ENCODE data around the gene SPOP.

Gene SPOP

DNA sequence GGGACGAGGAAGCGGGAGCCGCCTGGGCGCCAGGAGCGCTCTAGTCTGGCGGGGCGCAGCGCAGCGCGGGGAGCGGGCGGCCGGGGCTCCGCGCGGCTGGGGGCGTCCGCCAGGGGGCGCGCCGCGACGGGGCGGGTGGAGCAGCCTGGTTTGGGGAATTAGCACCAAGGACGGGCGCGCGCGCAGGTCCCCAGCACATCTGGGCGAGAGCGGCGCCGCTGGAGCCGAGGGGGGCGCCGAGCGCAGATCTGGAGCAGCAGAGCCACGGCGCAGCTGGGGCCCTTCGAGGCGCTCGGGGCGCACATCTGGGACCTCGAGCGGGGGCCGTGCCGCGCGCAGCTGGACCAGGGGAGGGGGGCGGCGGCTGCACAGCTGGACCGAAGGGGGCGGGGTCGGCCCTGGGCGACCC lies 102.2 kb downstream of the SPOP start, which contains the start of gene NXPH3:
Gene NXPH3 (plus strand): TSS at position 193 of the 409 bp plus-strand sequence. CDS start 349 bp downstream, outside the sequence.
- TF ChIP-seq FOXP2 (optimal IDR thresholded peaks at IDR 0.05; ENCODE audit: borderline replicate concordance, extremely low read depth, extremely low read length, insufficient read depth) (peak; percentile 8), SIN3A (IDR thresholded peaks at IDR 0.05; ENCODE audit: borderline replicate concordance, insufficient read depth, low read length) (no peak), TAF1 (IDR thresholded peaks at IDR 0.05; ENCODE audit: borderline replicate concordance, insufficient read depth, low read length) (no peak)

DNA sequence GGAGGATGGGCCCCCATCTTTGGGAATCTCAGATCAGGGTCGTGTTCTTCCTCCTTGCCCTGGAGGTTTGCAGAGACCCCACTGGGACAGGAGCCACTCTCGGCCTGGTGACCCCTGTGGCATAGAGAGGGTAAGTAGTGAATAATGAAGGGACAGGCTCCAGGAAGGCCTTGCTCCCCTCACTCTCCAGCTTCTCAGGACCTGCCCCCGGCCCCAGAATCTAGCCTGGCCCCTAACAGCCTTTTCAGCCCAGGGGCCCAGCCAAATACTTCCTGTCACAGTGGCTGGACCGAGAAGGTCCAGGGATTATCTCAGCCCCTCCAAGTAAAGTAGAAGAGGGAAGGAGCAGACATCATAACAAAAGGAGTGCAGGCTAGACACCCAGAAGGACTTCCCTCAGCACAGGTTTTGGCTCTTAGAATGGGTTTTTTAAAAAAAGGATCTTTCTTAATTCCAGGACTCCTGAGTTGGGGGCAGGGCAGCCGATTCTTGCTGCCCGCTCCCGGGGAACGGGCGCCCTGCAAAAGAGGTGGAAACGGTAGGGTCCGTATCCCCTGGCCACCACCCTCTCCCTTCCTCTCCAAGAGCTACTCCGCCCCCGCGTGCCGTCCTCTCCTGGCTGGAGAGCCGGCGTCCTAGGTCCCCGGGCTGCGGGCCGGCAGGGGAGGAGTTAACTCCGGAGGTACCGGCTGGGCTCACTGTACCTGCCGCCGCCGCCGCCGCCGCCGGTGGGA lies 102.8 kb downstream of the SPOP start:
- TF ChIP-seq TAF1 (IDR thresholded peaks at IDR 0.05; ENCODE audit: borderline replicate concordance, insufficient read depth, low read length), result no peak
- no peak for TF ChIP-seq REST (IDR thresholded peaks at IDR 0.05; ENCODE audit: insufficient read depth in 1 of 2, low read depth in 2 of 2, low read length in 2 of 2)
- TF ChIP-seq SIN3A (IDR thresholded peaks at IDR 0.05; ENCODE audit: borderline replicate concordance, insufficient read depth, low read length), result no peak
- no peak for TF ChIP-seq FOXP2 (optimal IDR thresholded peaks at IDR 0.05; ENCODE audit: borderline replicate concordance, extremely low read depth, extremely low read length, insufficient read depth)
- no peak for TF ChIP-seq POLR2AphosphoS5 (IDR thresholded peaks at IDR 0.05; ENCODE audit: low read depth, low read length)

DNA sequence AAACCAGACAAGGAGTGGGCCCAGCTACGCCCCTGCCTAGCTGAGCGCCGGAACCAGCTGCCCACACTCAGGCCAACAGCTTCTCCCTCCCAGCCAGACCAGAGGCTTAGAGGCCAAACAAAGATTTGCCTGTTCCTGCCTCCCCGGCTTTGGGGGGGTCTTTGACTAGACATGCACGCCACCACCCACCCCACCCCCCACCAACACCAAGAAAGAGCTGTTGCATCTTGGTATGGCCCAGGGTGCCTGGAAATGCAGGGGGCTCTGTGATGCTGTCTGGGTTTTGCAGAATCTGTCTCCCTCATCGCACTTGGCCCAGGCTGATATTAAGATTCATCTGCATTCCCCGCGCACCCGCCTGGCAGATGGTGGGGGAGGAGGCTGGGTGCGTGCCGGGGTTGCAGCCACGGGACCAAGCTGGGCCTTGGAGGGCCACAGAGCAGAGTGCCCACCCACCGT lies 103.5 kb downstream of the SPOP start:
- no peak for TF ChIP-seq TAF1 (IDR thresholded peaks at IDR 0.05; ENCODE audit: borderline replicate concordance, insufficient read depth, low read length)
- no peak for TF ChIP-seq REST (IDR thresholded peaks at IDR 0.05; ENCODE audit: insufficient read depth in 1 of 2, low read depth in 2 of 2, low read length in 2 of 2)
- no peak for TF ChIP-seq SIN3A (IDR thresholded peaks at IDR 0.05; ENCODE audit: borderline replicate concordance, insufficient read depth, low read length)
- no peak for TF ChIP-seq FOXP2 (optimal IDR thresholded peaks at IDR 0.05; ENCODE audit: borderline replicate concordance, extremely low read depth, extremely low read length, insufficient read depth)
- TF ChIP-seq POLR2AphosphoS5 (IDR thresholded peaks at IDR 0.05; ENCODE audit: low read depth, low read length), result no peak

GRCh38 chr17:49573510-49574322 lies 104.2 kb downstream of the SPOP start:
- TF ChIP-seq TAF1 (IDR thresholded peaks at IDR 0.05; ENCODE audit: borderline replicate concordance, insufficient read depth, low read length) (no peak), SIN3A (IDR thresholded peaks at IDR 0.05; ENCODE audit: borderline replicate concordance, insufficient read depth, low read length) (no peak), FOXP2 (optimal IDR thresholded peaks at IDR 0.05; ENCODE audit: borderline replicate concordance, extremely low read depth, extremely low read length, insufficient read depth) (no peak), REST (IDR thresholded peaks at IDR 0.05; ENCODE audit: insufficient read depth in 1 of 2, low read depth in 2 of 2, low read length in 2 of 2) (no peak), POLR2AphosphoS5 (IDR thresholded peaks at IDR 0.05; ENCODE audit: low read depth, low read length) (no peak)

DNA sequence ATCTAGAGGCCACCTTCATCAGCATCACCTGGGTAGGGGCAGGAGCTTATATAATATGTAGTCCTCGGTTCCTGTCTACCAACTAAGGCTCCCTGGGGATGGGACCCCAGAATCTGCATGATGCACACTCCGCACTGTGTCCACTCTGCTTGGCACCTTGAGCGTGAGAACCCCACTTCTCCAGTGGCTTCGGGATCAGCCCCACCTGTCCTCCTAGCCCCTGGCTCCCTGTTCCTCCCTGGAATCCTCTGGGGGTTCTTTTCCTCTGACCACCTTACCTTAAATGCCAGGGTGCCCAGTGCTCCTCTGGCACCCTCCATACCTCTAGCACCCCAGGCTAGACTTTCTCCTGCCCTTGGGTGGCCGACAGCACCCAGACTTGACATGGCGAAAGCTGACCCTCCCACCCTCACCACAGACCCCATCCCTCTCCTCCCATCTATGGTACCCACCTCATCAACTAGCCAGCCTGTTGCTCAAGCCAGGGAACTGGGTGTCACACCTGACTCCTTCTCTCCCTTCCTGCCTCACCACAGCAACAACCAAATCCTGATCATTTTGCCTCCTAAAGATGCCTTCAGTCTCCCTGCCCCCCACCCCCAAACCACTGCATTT lies 105.0 kb downstream of the SPOP start:
- TF ChIP-seq SIN3A (IDR thresholded peaks at IDR 0.05; ENCODE audit: borderline replicate concordance, insufficient read depth, low read length), result no peak
- TF ChIP-seq REST (IDR thresholded peaks at IDR 0.05; ENCODE audit: insufficient read depth in 1 of 2, low read depth in 2 of 2, low read length in 2 of 2), result no peak
- TF ChIP-seq TAF1 (IDR thresholded peaks at IDR 0.05; ENCODE audit: borderline replicate concordance, insufficient read depth, low read length), result no peak
